NCI-H446 (cell line): ENCODE results near the gene AQP2.

Experiments
- DNase-seq, 2 experiments: peaks; one replicate each; lab custom pipeline; 2025; lab: John Stamatoyannopoulos, UW

The AQP2 gene

DNA sequence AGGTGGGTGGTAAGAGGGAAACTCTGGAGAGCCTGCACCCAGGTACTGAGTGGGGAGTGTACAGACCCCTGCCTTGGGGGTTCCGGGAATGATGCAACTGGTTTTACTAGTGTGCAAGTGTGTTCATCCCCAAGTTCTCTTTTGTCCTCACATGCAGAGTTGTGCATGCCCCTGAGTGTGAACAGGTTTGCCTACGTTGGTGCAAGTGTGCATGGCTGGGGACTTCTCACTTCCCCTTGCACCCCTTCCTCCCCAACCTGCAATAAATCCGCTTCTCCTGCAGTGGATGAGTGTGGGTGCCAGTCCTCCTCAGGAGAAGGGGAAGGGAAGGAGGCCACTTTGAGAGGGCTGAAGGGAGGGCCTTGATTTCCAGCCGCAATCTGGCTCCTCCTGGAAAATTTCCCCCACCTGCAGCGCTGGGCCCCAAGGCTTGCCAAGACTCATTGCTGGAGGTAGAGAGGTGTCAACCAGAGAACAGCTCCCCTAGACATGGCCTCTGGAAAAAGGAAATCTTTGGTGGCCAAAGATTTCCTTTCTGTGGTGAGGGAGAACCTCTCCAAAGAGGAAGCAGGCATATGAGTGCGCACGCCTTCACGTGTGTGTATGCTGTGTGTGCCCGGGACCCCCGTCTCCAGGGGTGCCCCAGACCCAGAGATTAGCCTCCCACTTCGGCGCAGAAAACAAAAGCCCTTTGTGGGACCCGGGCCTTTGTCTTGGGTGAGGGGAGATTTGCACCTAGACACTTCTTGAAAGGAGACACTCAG lies 5.5 kb downstream of the AQP2 start:
- DNase-seq, result no peak

DNA sequence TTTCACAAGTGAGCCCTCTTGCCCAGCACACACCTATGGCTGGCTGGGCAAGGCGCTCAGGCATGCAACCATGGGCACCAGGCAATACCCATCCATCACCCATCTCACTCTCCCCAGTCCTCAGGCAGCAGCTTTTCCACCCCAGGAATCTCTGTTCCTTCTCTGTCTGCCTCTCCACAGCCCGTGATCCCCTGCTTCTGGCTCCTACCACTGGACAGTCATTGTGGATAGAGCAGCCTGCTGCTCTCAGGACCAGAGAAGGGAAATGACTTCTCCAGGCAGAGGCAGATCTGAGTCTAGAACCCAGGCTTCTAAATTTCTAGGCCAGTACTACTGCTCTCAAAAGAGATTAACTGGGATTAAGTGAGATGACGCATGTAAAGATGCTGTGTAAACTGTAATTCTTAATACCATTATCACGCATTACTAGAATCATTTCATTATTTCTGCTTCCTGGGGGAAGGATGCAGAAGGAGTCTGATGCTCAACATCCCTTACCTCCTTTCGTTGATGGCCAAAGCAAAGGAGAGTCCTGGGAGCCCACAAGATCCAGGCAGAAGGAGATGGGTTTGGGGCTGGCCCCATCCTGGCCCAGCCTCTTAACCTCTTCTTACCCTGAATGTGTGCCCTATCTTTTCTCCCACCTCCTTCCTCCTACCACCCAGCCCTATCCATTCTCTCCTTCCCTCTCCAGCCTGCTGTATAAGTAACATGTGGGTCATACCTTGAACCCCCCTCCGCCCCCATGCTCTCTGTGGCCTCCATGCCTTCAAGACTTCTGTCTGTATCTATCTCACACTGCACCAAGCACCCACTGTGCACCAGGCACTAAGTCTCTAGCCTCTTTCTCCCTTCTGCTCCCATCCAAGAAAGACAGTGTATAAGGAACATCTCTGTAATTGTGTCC lies 6.4 kb downstream of the AQP2 start:
- no peak for DNase-seq

DNA sequence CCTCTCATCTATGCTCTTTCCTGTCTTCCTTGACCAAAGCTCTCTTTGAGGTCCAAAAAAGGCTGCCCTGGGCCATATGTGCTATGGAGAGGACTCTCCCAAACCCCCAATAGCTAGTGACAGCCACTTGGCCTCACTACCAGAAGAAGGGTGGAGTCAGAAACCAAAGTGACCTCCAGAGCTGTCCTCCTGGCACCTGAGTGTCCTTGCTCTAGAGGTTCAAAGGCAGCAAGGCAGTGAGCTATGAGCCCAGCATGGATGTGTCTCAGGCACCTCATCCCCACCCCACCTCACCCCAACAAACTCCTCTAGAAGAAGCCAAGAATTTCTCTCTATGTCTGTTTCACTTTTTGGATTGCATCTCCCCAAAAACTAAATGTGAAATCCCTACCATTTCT lies 7.0 kb downstream of the AQP2 start:
- no peak for DNase-seq

DNA sequence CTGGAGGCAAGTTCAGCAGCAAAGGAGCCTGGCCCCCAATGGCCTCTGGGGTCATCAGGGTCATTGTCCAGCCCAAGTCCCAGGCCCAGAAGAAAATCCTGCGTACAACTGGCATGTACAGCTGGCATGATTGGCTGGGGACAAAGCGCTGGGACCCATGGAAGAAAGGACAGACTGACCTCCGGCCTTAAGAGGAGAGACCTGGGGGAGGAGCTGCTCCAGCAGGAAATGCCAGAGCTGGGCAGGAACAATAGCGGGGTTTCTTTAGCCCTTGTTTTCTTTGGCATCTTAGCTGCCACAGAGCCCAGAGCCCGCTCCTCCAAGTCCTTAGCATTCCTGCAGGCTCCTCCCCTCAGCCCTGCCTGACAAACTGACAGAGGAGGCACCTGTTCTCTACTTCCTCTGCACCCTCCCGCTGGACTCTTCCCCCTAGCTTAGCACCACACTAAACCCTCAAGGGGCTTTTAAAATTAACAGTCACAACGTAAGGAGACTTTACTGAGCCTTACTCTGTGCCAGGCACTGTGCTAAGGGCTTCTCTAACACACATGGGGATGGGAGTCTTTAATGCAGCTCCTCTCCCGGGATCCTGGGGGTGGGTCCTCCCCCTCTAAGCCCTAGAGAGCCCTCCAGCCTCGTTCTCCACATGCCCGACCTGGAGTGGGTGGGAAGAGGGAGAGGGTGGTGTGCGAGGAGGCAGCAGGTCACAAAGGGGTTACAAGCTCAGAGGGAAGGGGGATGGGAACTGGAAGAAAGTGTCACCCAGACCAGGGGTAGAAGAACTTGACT lies 9.3 kb downstream of the AQP2 start:
- no peak for DNase-seq

DNA sequence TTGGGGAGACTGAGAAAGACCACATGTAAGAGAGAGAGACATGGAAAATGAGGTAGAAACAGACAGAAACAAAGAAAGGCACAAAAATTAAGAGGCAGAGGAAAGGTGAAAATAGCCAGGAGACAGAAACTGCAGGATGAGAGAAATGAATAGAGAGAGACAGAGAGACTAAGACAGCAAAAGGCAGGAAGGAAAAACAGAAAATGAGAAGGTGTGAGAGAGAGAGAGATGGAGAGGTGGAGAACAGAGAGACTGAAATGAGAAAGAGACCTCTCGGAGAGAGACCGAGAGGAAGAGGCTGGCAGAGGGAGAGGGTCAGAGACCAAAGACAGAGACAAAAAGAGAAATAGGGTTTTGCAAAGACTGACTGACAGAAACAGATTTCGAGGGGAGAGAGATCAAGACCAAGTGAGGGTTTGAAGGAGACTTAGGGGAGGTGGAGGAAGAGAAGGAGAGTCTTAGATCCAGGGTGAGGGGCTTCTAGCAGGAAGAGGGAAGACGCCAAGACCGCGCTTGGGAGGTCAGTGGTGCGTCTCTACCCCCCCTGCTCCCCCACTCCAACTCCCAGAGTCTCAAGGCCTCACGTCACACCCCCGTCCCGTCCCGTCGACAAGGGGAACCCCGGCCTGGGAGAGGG lies 10.1 kb downstream of the AQP2 start:
- DNase-seq, result no peak

DNA sequence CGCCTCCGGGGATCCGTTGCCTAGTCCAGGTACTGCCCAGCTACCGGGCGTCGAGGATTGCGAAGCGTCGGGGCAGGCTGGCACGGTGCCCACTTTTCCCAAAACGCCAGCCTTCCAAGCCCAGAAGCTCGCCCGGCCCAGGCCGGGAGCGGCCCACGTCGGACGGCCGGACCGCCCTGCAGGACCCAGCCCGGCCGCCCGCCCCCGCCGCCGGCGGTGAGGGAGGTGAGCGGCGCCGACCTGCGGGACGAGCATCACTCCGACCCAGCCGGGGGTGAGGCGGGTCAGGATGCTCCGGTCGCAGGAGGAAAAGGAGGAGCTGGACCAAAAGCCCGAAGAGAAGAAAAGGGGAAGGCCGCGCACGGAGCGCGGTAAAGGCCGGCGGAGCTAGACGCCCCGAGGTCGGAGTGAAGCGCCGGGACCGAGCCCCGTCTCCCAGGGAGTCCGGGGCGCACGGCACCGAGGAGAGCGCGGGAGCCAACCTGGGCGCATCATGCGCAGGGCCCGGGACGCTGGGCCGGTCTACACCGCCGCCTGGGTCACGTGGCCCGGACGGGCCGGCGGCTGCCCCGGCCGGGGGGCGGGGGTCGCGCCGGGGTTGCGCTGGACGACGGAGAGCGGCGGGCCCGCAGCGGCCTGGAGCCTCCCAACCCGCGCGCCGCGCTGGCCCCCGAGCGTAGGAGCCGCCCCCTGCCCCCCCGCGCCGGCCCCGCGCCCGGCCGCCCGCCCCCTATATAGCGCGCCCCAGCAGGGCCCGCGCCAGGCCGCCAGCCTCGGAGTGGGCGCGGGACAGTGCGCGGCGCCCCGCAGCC lies 10.8 kb downstream of the AQP2 start, which contains the start of gene AQP5:
Gene AQP5 (plus strand): TSS at position 762 of the 812 bp plus-strand sequence. CDS start 146 bp downstream, outside the sequence.
- no peak for DNase-seq

DNA sequence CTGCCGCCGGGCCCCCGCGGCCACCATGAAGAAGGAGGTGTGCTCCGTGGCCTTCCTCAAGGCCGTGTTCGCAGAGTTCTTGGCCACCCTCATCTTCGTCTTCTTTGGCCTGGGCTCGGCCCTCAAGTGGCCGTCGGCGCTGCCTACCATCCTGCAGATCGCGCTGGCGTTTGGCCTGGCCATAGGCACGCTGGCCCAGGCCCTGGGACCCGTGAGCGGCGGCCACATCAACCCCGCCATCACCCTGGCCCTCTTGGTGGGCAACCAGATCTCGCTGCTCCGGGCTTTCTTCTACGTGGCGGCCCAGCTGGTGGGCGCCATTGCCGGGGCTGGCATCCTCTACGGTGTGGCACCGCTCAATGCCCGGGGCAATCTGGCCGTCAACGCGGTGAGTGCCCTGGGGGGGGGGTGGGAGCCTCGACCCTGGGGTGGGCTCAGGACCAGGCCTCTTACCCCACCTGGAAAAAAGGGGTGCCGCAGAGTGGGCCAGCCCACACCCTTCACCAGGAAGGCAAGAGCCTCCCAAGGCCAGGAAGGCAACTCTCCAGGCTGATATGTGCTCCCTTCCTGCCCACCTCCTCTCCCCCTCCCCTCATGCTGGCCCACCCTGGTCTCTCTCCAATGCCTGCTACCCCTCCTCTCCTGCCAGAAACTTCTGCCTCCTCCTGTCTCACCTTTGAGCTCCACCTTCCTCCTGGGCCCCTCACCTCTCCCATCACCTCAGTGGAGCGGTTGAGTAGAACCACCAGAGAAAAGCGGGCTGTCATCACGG lies 11.6 kb downstream of the AQP2 start:
- no peak for DNase-seq

DNA sequence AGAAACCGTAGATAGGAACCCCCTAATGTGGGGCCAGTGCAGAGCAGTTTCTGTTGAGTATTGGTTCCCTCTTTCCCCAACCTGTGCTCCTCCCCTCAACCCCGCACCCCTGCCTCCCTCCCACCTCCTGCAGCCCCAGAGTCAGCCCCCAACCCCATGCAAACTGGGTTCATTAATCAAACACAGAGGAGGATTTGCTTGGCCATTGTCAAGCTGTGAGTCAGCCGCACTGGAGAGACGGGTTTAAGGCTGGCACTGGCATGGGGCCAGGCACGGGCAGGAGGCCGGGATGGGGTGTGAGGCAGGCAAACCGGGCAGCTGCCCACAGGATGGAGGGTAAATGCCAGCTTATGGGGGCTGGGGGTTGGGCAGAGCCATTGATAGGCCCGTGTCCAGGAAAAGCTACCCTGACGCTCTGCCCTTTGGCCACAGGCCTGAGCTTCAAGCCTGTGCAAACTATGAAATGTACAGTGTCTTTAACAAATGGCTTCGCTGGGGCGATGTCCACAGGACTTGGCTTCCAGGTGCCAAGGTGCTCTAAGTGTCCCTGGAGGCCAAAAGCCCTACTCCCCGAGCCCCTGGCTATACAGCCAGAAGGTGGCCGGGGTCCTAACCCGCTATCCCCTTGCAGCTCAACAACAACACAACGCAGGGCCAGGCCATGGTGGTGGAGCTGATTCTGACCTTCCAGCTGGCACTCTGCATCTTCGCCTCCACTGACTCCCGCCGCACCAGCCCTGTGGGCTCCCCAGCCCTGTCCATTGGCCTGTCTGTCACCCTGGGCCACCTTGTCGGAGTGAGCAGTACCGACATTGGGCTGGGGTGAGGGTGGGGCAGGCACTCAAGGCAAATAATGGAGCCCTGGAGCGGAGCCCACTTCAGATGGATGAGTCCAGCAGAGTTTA lies 12.6 kb downstream of the AQP2 start:
- peak in 1 of 2 experiments; percentile 79 for DNase-seq

DNA sequence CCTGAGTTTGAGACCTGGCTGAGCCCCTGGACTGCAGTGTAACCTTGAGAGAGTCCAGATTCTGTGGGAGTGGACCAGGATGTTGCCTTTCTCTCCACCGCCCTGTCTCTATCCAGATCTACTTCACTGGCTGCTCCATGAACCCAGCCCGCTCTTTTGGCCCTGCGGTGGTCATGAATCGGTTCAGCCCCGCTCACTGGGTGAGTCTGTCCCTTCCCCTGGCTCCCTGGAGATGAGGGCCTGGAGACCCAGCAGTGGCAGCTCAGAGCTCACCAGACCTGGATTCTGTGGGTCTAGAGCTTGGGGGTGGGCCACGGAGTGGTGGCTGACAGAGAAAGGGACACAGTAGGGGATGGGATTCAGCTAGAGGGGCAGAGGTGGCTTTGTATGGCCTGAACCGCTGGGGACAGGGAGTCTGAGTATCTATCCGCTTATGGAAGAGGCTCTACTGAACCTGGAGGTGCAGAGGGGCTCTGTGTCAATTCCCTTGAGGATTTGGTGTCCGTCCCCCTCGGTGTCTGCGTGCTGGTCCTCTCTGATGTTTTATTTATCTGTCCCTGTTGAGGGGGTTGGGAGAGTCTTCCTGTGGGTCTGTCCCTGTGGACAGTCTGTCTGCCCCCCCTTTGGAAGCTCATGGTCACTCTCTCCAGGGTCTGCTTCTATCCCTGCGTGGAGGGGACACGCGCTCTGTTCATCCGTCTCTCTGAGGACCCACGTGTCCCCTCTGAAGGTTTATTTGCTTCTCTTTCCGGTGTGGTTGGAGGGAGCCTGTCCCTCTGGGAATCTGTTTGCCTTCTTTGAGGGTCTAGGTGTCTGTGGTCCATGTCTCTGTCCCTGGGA lies 13.7 kb downstream of the AQP2 start:
- DNase-seq, result no peak

DNA sequence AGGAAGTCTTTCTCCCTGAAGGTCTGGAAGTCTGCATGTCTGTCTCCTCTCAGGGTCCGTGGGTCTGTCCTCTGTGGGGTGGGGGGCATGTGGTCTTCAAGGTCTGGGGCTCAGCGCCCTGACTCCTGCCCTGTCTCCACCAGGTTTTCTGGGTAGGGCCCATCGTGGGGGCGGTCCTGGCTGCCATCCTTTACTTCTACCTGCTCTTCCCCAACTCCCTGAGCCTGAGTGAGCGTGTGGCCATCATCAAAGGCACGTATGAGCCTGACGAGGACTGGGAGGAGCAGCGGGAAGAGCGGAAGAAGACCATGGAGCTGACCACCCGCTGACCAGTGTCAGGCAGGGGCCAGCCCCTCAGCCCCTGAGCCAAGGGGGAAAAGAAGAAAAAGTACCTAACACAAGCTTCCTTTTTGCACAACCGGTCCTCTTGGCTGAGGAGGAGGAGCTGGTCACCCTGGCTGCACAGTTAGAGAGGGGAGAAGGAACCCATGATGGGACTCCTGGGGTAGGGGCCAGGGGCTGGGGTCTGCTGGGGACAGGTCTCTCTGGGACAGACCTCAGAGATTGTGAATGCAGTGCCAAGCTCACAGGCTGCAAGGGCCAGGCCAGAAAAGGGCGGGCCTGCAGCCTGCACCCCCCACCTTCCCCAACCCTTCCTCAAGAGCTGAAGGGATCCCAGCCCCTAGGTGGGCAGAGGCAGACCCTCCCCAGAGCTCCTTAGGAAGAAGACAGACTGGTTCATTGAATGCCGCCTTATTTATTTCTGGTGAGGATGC lies 14.5 kb downstream of the AQP2 start:
- DNase-seq, result no peak

DNA sequence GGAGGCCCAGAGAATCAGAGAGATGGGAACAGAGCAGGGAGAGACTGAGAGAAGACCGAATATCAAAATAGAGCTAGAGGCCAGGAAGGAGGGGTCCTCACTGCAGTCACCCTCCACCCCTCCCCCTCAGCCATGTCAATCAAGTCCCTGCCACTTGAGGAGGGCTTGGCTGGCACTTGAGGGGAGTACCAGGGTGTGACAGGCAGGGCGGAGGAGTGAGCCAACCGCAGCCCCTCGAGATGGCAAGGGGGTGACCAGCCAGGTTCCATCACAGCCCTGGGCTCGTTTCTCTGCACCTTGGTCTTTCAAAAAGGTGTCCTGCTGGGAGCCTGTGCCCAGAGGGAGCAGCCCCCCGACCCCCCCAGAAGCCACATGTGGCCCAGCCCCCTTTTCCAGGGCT lies 15.3 kb downstream of the AQP2 start:
- no peak for DNase-seq

DNA sequence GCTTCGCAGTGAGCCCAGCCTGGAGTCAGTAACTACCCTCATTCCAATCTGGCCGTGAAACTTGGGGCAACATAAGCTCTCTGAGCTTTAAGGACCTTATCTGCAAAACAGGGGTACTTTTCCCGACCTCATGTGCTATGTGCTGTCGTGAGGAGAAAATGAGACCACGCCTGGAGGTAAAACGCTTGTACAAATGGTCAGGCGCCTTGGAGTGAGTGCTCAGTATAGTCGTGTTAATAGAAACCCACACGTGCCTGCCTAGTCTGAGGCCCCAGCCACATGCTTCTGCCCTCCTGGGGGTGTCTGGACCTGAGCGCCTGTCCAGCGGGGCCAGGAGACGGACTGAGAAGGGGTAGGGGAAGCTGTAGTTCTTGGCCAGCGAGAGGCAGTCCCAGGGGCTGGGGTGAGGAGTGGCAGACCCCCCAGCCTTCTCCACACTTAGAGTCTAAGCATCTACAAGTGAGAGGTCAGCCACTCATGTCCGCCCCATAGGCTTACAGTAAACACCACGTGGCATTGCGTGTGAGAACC lies 16.0 kb downstream of the AQP2 start:
- DNase-seq, result no peak

DNA sequence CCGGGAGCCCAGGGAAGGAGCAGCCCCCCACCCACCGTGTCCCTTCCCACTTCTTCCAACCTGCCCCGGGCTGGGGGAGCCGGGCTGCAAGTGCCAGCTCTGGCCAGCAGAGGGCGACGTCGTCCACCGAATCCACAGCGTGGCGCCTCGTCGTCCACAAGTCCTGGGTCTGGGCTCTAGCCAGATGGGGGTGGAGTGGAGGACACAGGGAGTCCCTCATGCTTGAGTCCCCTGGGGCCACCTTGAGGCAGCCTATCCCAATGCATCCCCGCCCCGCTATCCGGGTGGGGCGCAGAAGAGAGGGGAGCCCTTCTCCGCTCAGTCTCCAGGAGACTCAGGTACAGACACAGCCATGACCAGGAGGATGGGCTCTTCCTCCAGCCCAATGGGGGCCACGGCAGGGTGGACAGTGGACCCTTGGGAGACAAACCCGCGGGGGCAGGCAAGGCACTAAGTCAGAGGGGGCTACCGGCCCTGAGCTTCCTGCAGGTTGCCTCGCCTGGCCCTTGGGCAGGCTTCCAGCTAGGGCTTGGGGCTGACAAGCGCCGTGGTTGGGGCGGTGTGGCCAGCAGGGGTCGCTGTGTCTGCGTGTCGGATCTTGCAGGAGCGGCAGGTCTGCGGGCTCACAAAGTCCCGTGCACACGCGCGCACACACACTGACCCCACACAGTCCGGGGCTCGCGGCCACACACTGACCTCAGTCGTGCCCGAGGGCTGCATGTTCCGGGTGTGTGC lies 16.7 kb downstream of the AQP2 start:
- peak; percentile 72 to 90 for DNase-seq

DNA sequence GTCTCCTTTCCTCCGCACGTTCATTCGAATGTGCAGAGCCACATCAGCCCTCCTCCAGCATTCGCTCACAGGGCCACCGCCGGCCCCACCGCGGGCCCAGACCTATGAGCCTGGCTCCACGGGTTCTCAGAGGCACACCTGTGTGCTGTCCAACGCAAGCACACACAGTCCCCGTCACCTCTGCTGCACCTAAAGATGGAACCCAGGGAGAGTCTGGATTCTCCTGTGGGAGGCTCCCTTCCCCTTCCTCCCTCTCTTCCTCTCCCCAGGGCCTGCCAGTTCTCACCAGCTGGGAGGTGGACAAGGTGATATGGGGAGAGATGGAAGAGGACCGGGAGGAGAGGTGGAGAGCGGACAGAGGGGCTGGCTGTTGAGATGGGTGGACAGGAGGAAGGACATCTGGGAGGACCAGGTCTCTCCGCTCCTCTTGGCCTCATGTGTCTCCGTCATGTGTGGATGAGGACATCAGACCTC lies 17.3 kb downstream of the AQP2 start:
- no peak for DNase-seq

DNA sequence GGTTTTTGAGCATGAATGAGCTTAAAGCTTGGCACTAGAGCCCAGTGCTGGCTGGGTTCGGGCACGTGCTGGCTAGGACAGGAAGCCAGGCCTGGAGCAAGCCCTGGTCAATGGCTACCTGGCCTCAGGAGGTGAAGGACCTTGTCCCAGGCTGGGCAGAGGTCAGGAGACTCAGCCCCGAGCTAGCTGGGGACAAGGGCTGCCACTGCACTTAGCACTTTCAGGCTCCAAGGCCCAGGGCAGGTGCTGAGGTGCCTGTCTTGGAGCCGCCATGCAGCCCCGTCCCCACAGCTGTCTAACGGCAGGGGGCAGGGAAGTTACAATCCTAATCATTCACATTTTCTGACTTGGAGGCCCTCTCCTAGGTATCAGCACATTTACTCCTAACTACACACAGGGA lies 17.9 kb downstream of the AQP2 start:
- no peak for DNase-seq

DNA sequence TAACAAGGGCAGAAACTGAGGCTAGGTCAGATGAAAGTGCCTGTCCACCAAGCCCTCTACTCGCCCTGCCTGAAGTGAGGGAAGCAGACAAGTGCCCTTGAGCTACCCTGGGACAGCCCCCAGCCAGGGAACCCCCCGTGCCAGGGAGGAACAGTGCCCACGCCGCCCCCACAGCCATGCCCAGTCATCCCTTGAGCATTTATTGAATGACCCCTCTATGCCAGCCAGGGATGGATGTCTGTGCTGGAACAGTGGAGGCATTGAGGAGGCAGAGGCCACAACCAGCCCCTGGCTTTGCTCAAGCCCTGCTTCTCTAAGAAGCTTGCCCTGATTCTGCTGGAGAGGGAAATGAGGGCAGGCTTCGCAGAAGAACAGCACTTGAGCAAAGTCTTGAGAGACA lies 18.5 kb downstream of the AQP2 start:
- no peak for DNase-seq
